Esophagus squamous epithelium (tissue), 5 donors: ENCODE results near the gene GTPBP2. TPM values are rescaled to one million over a fixed set of nuclear protein-coding genes. Genes with fewer than 3 reads are reported as not detected.
A peak's percentile ranks its signal among the peaks of the same experiment; 100 is the strongest.
"Not testable (repeated sequence)": the region's sequence is repeated elsewhere in the genome, so short reads cannot be mapped to it uniquely, and the experiment has no call there.

ENCODE experiments used
- DNase-seq: peaks from one replicate; lab custom pipeline; 2025; lab: John Stamatoyannopoulos, UW
- H3K27ac ChIP-seq, 4 donors: fragments of 200-600 bp; sonication (generic); one replicate each; pipeline ENCODE4 v1.5.1; 2016 to 2019; ENCODE audit warnings: mild to moderate bottlenecking in 1 of 4
- H3K27me3 ChIP-seq, 4 donors: fragments of 200-600 bp; sonication (generic); 1 replicate in 3 of 4; 2 replicates in 1 of 4; pipeline versions ENCODE4 v1.5.1 to v1.6.0; 2017 to 2021; ENCODE audit warnings: antibody characterized with exemption in 1 of 4
- H3K36me3 ChIP-seq, 3 donors: fragments of 200-600 bp; sonication (generic); one replicate each; pipeline ENCODE4 v1.5.1; 2016 to 2019
- H3K4me1 ChIP-seq, 3 donors: fragments of 200-600 bp; sonication (generic); one replicate each; pipeline ENCODE4 v1.5.1; 2017 to 2019
- H3K4me3 ChIP-seq, 4 donors: fragments of 200-600 bp; sonication (generic); 1 replicate in 3 of 4; 2 replicates in 1 of 4; pipeline ENCODE4 v1.5.1; 2016 to 2019; ENCODE audit warnings: mild to moderate bottlenecking in 2 of 4, moderate library complexity in 1 of 4
- H3K9me3 ChIP-seq, 3 donors: fragments of 200-600 bp; sonication (generic); one replicate each; pipeline ENCODE4 v1.5.1; 2016 to 2019
- POLR2A ChIP-seq, 4 donors: fragments of 450-650 bp; IDR thresholded peaks; one replicate each; pipeline ENCODE4 v1.6.1; 2017; ENCODE audit warnings: antibody characterized with exemption in 4 of 4, mild to moderate bottlenecking in 4 of 4, moderate library complexity in 3 of 4
- WGBS, 2 donors: methylation state at CpG; one replicate each; pipeline ENCODE4 v1.1.5; 2018; 5-methylcytosine and 5-hydroxymethylcytosine counted together
- intact Hi-C: fragments of 100-400 bp; cut with DNase I; formaldehyde crosslinking; loops from one replicate; pipeline ENCODE4 v1.15.0; 2022
- total RNA-seq, 4 donors: library from RNA; depleted of rRNA; stranded (reverse); fragments of >200 nt; gene quantifications; one replicate each; pipeline ENCODE4 v1.1.0, GENCODE V29; 2016
- TF ChIP-seq, protein P1 (sequence below), 6 experiments: fragments of 450-650 bp in 4 of 6; fragments of 200-600 bp in 2 of 6; sonication (generic) in 2 of 6; IDR thresholded peaks; one replicate each; pipeline ENCODE4 v1.5.1; 2016 to 2019; ENCODE audit warnings: antibody characterized with exemption in 6 of 6, mild to moderate bottlenecking in 4 of 6, moderate library complexity in 4 of 6
- donor health status: DM: yes; HTN: yes; CAD: no.

GTPBP2 gene
- total RNA-seq, 4 donors from 2014 or later = 24.3 to 52.4 (median 48.6) TPM

DNA sequence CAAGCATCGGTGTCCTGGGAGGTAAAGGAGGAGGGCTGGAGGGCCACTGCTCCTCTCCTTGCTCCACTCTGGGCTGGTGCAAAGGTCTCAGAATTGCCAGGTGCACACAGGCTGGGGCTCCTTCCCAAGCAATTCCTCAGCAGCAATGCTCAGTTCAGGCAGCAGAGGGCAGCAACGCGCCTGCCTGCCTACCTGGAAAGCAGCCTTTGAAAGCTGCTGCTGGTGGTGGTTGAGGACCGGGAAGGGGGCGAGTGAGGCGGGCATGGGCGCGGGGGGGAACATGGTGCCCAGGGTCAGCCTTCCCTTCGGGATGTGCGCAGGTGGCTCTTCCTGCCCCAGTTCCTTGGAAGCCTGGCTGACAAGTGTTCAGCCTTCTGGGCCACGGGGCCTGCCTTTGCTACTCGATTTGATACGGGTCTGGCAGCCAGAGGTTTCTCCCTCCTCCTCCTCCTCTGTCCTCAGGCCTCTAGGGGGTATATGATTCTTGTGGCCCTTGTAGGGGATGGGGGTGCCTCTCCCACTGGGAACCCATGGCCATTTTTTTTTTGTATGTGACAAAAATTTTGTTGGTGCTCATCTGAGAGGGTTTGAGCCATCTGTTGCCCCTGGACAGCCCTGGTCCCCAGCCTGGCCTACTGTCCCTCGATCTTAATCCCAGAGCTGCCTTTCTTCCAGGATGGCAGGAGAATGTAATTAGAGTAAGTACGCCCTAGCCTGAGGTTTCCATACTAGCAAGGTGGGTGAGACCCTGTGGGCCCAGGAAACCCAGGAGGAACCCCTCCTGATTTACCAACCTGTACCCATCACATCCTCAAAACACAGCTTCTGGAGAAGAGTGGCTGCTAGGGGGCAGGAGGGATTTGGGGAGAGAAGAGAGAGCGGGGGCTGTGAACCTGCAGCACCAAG, 38.4 kb upstream of the GTPBP2 start:
- WGBS, 2 donors = 6 to 9% methylated on average over 12 to 14 of the region's 16 CpGs
- intact Hi-C loops = loop anchor here (5.0 kb wide), 2 partner anchors 100 to 410 kb away; no protein-coding TSS in a partner anchor
- TF ChIP-seq, protein P1, sequence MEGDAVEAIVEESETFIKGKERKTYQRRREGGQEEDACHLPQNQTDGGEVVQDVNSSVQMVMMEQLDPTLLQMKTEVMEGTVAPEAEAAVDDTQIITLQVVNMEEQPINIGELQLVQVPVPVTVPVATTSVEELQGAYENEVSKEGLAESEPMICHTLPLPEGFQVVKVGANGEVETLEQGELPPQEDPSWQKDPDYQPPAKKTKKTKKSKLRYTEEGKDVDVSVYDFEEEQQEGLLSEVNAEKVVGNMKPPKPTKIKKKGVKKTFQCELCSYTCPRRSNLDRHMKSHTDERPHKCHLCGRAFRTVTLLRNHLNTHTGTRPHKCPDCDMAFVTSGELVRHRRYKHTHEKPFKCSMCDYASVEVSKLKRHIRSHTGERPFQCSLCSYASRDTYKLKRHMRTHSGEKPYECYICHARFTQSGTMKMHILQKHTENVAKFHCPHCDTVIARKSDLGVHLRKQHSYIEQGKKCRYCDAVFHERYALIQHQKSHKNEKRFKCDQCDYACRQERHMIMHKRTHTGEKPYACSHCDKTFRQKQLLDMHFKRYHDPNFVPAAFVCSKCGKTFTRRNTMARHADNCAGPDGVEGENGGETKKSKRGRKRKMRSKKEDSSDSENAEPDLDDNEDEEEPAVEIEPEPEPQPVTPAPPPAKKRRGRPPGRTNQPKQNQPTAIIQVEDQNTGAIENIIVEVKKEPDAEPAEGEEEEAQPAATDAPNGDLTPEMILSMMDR (IDR thresholded peaks at IDR 0.05) = peak; percentile 92 to 97 (median 95)
- no peak for TF ChIP-seq POLR2A (IDR thresholded peaks at IDR 0.05)
- peak overlapping the region in 1 of 4 donors; percentile 42 for H3K4me3 ChIP-seq
- DNase-seq = no peak
- peaks cover 0 to 27% (median 4%) of the 10 kb centered on the region in 3 donors for H3K36me3 ChIP-seq
- H3K27me3 ChIP-seq = no peaks in the 10 kb centered on the region
- peaks cover 29 to 56% (median 39%) of the 10 kb centered on the region in 3 donors for H3K4me1 ChIP-seq
- peak overlapping the region; percentile 10 to 84 (median 73) for H3K27ac ChIP-seq
- no peaks in the 10 kb centered on the region for H3K9me3 ChIP-seq

DNA sequence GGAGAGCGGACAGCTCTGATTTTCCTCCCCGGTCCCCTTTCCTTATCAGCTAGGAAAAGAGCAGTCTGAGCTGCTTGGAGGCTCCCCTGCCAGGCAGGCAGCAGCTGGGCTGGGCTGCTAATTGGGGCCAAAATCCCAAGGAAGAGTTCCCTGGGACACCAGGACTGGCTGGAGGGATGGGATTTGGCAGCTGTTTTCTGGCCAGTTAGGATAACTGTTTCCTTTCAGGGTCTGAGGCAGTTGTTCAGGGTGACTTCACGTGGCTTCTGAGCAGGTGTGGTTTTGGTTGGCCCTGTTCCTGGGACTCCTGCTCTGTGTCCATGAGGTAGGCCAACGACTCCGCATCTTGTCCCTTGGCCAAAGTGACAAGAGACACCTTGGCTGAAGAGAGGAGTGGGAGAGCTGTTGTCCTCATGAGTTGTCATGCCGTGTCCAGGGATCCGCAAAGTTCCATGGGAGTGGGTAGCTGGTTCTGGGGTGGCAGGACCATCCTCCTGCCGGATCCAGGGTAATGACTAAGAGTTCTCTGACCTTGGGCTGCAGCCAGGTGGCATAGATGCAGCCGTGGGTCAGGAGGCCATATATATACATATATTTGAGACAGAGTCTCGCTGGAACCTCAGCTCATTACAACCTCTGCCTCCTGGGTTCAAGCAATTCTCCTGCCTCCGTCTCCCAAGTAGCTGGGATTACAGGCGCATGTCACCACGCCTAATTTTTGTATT, 37.3 kb upstream of the GTPBP2 start:
- TF ChIP-seq, protein P1 (IDR thresholded peaks at IDR 0.05) = no peak
- TF ChIP-seq POLR2A (IDR thresholded peaks at IDR 0.05) = no peak
- Histone ChIP-seq H3K36me3 (peaks cover 0 to 15% (median 0%) of the 10 kb centered on the region in 3 donors), H3K27me3 (no peaks in the 10 kb centered on the region), H3K4me3 (no peak overlapping the region), H3K27ac (no peak overlapping the region), H3K9me3 (no peaks in the 10 kb centered on the region), H3K4me1 (peaks cover 29 to 44% (median 39%) of the 10 kb centered on the region in 3 donors)
- WGBS, 2 donors = 58 to 63% methylated on average over 7 to 12 of the region's 13 CpGs
- no peak for DNase-seq
- intact Hi-C loops = loop anchor here (5.0 kb wide), 2 partner anchors 101 to 411 kb away; no protein-coding TSS in a partner anchor

DNA sequence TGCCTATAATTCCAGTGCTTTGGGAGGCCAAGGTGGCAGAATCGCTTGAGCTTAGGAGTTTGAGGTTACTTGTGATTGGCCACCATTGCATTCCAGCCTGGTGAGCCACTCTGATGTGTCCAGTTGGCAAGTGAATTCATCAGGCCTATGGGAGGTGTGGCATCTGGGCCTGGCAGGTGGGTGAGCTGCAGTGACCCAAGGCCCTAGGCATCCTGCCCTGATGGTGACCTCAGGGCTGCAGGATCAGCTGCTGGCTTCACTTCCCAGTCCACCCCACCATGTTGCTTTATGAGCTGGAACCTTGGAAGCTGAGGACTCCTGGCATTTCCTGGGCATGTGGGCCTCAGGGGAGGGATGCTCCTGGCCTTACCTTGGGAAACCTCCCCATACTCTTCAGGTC, 36.3 kb upstream of the GTPBP2 start:
- H3K27ac ChIP-seq = no peak overlapping the region
- no peaks in the 10 kb centered on the region for H3K27me3 ChIP-seq
- H3K4me1 ChIP-seq = peaks cover 29 to 35% (median 34%) of the 10 kb centered on the region in 3 donors
- WGBS, 2 donors = 50 to 70% methylated on average over 1 of the region's 1 CpG
- no peak for DNase-seq
- H3K4me3 ChIP-seq = no peak overlapping the region
- H3K36me3 ChIP-seq = peaks cover 0 to 6% (median 0%) of the 10 kb centered on the region in 3 donors
- intact Hi-C loops = loop anchor here (5.0 kb wide), 2 partner anchors 102 to 412 kb away; no protein-coding TSS in a partner anchor
- no peaks in the 10 kb centered on the region for H3K9me3 ChIP-seq
- TF ChIP-seq, protein P1 (IDR thresholded peaks at IDR 0.05) = no peak

DNA sequence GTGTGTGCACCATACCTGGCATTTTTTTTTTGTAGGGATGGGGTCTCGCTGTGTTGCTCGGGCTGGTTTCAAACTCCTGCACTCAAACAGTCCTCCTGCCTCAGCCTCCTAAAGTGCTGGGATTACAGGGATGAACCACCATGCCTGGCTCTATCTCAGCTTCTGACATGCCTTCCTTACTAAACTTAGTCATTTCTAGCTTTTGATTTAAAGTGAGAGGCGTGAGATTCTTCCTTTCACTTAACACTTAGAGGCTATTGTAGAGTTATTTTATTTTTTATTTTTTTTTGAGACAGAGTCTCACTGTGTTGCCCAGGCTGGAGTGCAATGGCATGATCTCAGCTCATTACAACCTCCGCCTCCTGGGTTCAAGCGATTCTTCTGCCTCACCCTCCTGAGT, 33.9 kb upstream of the GTPBP2 start:
- H3K27ac ChIP-seq, H3K36me3 ChIP-seq, H3K27me3 ChIP-seq, H3K4me3 ChIP-seq, DNase-seq, intact Hi-C loops, H3K9me3 ChIP-seq: not testable (repeated sequence)
- H3K4me1 ChIP-seq = peaks cover 7 to 11% (median 10%) of the 10 kb centered on the region in 3 donors
- 75 to 90% methylated on average over 4 to 5 of the region's 5 CpGs for WGBS, 2 donors

DNA sequence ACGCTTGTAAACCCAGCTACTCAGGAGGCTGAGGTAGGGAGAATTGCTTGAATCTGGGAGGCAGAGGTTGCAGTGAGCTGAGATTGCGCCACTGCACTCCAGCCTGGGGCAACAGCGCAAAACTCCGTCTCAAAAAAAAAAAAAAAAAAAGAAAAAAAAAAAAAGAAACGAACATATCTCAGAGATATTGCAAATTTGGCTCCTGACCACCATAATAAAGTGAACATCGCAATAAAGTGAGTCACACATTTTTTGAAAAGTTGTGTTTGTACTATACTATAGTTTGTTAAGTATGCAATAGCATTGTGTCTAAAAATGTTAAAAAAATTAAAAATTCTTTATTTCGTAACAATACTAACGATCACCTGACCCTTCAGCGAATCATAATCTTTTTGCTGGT, 29.1 kb upstream of the GTPBP2 start:
- no peak for DNase-seq
- WGBS, 2 donors = 71 to 83% methylated on average over 8 to 9 of the region's 9 CpGs
- intact Hi-C loops = no loop called here
- no peaks in the 10 kb centered on the region for H3K9me3 ChIP-seq
- TF ChIP-seq POLR2A (IDR thresholded peaks at IDR 0.05) = no peak
- TF ChIP-seq, protein P1 (IDR thresholded peaks at IDR 0.05) = no peak
- H3K4me3 ChIP-seq = no peak overlapping the region
- H3K4me1 ChIP-seq = no peaks in the 10 kb centered on the region
- H3K27me3 ChIP-seq = no peaks in the 10 kb centered on the region
- H3K27ac ChIP-seq = no peak overlapping the region
- H3K36me3 ChIP-seq = no peaks in the 10 kb centered on the region
